Measurements from ENCODE around the gene MAP2K6.

GRCh38 chr17:69390795-69391501 lies 23.5 kb upstream of the MAP2K6 start:
- TF ChIP-seq POLR2A (IDR thresholded peaks at IDR 0.05) (no peak), CTCF (IDR thresholded peaks at IDR 0.05) (no peak)
